ENCODE measurements around the gene TPST2.

TPST2 gene

GRCh38 chr22:26527574-26528465 is 62.1 kb downstream of the TPST2 start:
- POLR2A ChIA-PET: no interaction called here
- CTCF ChIA-PET: no interaction called here
- DNase-seq (ENCODE audit: extremely low spot score): no peak
- TF ChIP-seq ARNT (IDR thresholded peaks at IDR 0.05) (no peak), L3MBTL2 (conservative IDR thresholded peaks at IDR 0.05) (no peak), SP1 (IDR thresholded peaks at IDR 0.05) (no peak), CTBP1 (IDR thresholded peaks at IDR 0.05; ENCODE audit: borderline replicate concordance) (no peak), NFRKB (IDR thresholded peaks at IDR 0.05) (no peak), ELF4 (IDR thresholded peaks at IDR 0.05) (no peak), BHLHE40 (IDR thresholded peaks at IDR 0.05; ENCODE audit: borderline replicate concordance) (no peak), ZNF384 (IDR thresholded peaks at IDR 0.05) (no peak), FOXM1 (IDR thresholded peaks at IDR 0.05; ENCODE audit: borderline replicate concordance) (no peak), SUZ12 (IDR thresholded peaks at IDR 0.05) (no peak), TARDBP (IDR thresholded peaks at IDR 0.05) (no peak), FOXK2 (IDR thresholded peaks at IDR 0.05) (no peak), LEF1 (IDR thresholded peaks at IDR 0.05; ENCODE audit: borderline replicate concordance) (no peak), FOXA1 (IDR thresholded peaks at IDR 0.05) (no peak), HDGF (IDR thresholded peaks at IDR 0.05; ENCODE audit: borderline replicate concordance) (no peak)
- TF ChIP-seq, protein P1, sequence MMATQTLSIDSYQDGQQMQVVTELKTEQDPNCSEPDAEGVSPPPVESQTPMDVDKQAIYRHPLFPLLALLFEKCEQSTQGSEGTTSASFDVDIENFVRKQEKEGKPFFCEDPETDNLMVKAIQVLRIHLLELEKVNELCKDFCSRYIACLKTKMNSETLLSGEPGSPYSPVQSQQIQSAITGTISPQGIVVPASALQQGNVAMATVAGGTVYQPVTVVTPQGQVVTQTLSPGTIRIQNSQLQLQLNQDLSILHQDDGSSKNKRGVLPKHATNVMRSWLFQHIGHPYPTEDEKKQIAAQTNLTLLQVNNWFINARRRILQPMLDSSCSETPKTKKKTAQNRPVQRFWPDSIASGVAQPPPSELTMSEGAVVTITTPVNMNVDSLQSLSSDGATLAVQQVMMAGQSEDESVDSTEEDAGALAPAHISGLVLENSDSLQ (IDR thresholded peaks at IDR 0.05): no peak

DNA sequence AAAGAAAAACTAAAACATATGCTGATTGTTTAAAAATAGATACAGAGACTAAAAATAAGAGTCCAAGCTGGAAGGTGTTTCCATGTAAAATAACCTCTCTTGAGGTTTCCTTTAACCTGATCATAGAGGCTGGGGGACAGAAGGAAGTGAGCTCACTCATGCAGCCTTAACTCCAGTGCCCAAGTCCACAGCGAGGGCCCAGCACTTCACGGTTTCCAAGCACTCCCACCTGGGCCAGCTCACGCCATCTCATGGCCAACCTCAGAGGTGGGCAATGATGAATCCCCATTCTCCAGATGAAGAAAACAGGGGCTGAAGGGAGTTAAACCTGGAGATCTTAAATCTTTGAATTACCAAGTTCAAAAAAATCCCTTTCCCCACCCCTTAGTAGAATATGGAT is 62.8 kb downstream of the TPST2 start:
- TF ChIP-seq BHLHE40 (IDR thresholded peaks at IDR 0.05; ENCODE audit: borderline replicate concordance) (no peak), SUZ12 (IDR thresholded peaks at IDR 0.05) (no peak), HDGF (IDR thresholded peaks at IDR 0.05; ENCODE audit: borderline replicate concordance) (no peak), NFRKB (IDR thresholded peaks at IDR 0.05) (no peak), TARDBP (IDR thresholded peaks at IDR 0.05) (no peak), FOXA1 (IDR thresholded peaks at IDR 0.05) (no peak), ARNT (IDR thresholded peaks at IDR 0.05) (no peak), SP1 (IDR thresholded peaks at IDR 0.05) (no peak), L3MBTL2 (conservative IDR thresholded peaks at IDR 0.05) (no peak), FOXM1 (IDR thresholded peaks at IDR 0.05; ENCODE audit: borderline replicate concordance) (no peak), ZNF384 (IDR thresholded peaks at IDR 0.05) (no peak), LEF1 (IDR thresholded peaks at IDR 0.05; ENCODE audit: borderline replicate concordance) (no peak), CTBP1 (IDR thresholded peaks at IDR 0.05; ENCODE audit: borderline replicate concordance) (no peak), ELF4 (IDR thresholded peaks at IDR 0.05) (no peak), FOXK2 (IDR thresholded peaks at IDR 0.05) (no peak)
- TF ChIP-seq, protein P1 (IDR thresholded peaks at IDR 0.05): no peak
- CTCF ChIA-PET: no interaction called here
- no peak for DNase-seq (ENCODE audit: extremely low spot score)
- POLR2A ChIA-PET: no interaction called here

DNA sequence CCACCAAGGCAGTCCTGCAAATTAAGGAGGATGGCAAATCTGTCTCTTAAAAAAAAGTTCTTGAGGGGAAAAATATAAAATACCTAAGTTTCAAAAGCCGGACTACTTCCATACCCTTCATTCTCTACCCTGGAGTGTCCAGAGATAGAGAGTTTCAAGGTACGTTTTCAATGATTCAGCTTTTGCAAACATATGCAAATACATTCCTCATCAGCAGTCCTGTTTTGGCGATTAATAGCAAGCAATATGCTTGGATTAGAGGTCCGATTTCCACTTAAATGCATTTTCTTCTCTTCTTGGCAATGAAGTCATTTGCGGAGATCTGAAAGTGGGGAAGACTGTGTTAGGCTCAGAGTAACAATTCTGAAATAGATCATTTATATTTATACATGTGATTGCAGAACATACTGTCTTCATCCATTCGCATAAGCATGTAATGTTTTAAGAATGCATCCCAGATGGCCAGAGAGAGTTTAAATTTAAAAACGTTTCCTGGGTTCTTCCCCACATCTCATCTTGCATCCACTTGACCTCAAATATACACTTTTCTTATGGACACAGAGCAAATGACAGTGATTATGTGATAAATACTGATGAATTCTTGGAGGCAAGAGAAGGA is 63.9 kb downstream of the TPST2 start:
- CTCF ChIA-PET: no interaction called here
- DNase-seq (ENCODE audit: extremely low spot score): no peak
- TF ChIP-seq SP1 (IDR thresholded peaks at IDR 0.05) (no peak), L3MBTL2 (conservative IDR thresholded peaks at IDR 0.05) (no peak), LEF1 (IDR thresholded peaks at IDR 0.05; ENCODE audit: borderline replicate concordance) (no peak), SUZ12 (IDR thresholded peaks at IDR 0.05) (no peak), TARDBP (IDR thresholded peaks at IDR 0.05) (no peak), HDGF (IDR thresholded peaks at IDR 0.05; ENCODE audit: borderline replicate concordance) (no peak), NFRKB (IDR thresholded peaks at IDR 0.05) (no peak), ELF4 (IDR thresholded peaks at IDR 0.05) (no peak), CTBP1 (IDR thresholded peaks at IDR 0.05; ENCODE audit: borderline replicate concordance) (no peak), FOXA1 (IDR thresholded peaks at IDR 0.05) (no peak), ARNT (IDR thresholded peaks at IDR 0.05) (no peak), FOXM1 (IDR thresholded peaks at IDR 0.05; ENCODE audit: borderline replicate concordance) (no peak)
- TF ChIP-seq, protein P1 (IDR thresholded peaks at IDR 0.05): no peak
- POLR2A ChIA-PET: no interaction called here

DNA sequence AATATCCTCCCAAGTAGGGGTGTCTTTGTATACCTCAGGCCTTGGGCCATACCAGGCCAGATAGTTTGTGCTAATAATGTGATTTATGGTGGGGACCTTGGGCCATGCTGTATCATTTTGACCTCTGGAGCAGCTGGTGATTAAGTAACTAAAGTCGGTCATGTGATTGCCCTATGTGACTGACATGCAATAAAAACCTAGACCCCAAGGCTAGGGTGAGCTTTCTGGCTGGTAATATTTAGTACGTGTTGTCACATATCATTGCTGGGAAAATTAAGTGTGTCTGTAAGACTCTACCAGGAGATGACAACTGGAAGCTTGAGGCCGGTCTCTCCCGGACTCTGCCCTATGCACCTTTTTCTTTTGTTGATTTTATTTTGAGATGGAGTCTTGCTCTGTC is 65.1 kb downstream of the TPST2 start:
- POLR2A ChIA-PET: no interaction called here

DNA sequence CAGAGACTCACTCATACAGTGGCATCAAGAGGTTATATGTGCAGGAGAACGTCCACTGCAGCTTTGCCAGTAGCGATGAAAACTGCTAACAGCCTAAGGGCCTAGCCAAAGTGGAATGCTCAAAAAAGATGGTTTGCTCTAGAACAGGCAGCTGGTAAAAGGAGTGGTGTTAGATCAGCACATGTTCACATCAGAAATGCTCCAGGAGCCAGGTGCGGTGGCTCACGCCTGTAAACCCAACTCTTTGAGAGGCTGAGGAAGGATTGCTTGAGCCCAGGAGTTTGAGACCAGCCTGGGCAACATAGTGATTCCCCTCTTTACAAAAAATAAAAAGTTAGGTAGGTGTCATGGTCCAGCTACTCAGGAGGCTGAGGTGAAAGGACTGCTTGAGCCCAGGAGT is 67.3 kb downstream of the TPST2 start:
- POLR2A ChIA-PET: interaction anchor here (0.7 to 1.3 kb wide), 2 partner anchors 8 to 10 kb away, joined by 3 to 4 read pairs; partner anchors contain the start of gene TFIP11
- DNase-seq (ENCODE audit: extremely low spot score): no peak
- TF ChIP-seq ELF4 (IDR thresholded peaks at IDR 0.05) (no peak), ARNT (IDR thresholded peaks at IDR 0.05) (no peak), SUZ12 (IDR thresholded peaks at IDR 0.05) (no peak), L3MBTL2 (conservative IDR thresholded peaks at IDR 0.05) (no peak), BHLHE40 (IDR thresholded peaks at IDR 0.05; ENCODE audit: borderline replicate concordance) (no peak), CTBP1 (IDR thresholded peaks at IDR 0.05; ENCODE audit: borderline replicate concordance) (no peak), ZNF384 (IDR thresholded peaks at IDR 0.05) (no peak), NFRKB (IDR thresholded peaks at IDR 0.05) (no peak), SP1 (IDR thresholded peaks at IDR 0.05) (no peak), LEF1 (IDR thresholded peaks at IDR 0.05; ENCODE audit: borderline replicate concordance) (no peak), FOXA1 (IDR thresholded peaks at IDR 0.05) (no peak), FOXK2 (IDR thresholded peaks at IDR 0.05) (no peak), TARDBP (IDR thresholded peaks at IDR 0.05) (no peak), FOXM1 (IDR thresholded peaks at IDR 0.05; ENCODE audit: borderline replicate concordance) (no peak), HDGF (IDR thresholded peaks at IDR 0.05; ENCODE audit: borderline replicate concordance) (no peak)
- TF ChIP-seq, protein P1 (IDR thresholded peaks at IDR 0.05): no peak
- CTCF ChIA-PET: interaction anchor here (0.6 kb wide), 1 partner anchor 158 kb away, joined by 6 read pairs; no protein-coding TSS in a partner anchor

More for the DNA sequence above, 65.1 kb downstream of the TPST2 start:
- no peak for DNase-seq (ENCODE audit: extremely low spot score)
- no peak for TF ChIP-seq BHLHE40 (IDR thresholded peaks at IDR 0.05; ENCODE audit: borderline replicate concordance)
- TF ChIP-seq, protein P1 (IDR thresholded peaks at IDR 0.05): peak; percentile 57; the same call in 1 of the 2 replicates
- CTCF ChIA-PET: no interaction called here
